ENCODE measurements around the gene GSE1. TPM values are rescaled to one million over a fixed set of nuclear protein-coding genes. Genes with fewer than 3 reads are reported as not detected.

Gene GSE1
- total and polyA plus RNA-seq, 9 of the 15 experiments (the other 6 are each of a cell fraction or from before 2014, with no cell fraction given): 12.2 to 244 (median 57.9) TPM

DNA sequence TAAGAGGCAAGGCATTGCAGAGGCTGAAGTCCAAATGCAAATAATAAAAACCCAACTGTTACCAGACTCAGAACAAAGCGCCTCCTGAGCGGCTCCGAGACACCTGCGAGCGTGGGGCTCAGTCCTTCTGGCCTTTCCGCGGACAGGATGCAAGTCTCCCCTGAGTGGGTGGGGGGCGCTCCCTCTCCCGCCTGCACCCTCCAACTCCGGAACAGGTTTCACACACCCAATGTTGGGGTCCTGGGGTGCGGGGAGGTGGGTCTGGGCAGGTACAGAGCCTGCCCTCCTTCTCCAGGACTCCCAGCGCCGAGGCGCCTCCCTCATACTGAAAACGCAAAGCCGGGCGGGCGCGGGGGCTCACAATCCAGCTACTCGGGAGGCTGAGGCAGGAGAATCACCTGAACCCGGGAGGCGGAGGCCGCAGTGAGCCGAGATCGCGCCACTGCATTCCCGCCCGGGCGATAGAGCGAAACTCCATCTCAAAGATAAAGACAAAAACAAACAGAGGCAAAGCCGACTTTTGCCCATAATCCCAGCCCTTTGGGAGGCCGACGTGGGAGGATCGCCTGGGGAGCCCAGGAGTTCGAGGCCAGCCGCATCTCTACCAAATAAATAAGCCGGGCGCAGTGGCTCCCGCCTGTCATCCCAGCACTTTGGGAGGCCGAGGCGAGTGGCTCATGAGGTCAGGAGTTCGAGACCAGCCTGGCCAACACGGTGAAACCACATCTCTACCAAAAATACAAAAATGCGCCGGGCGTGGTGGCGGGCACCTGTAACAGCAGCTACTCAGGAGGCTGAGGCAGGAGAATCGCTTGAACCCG, 74.7 kb downstream of the GSE1 start (continued):
- TF ChIP-seq, protein P1, sequence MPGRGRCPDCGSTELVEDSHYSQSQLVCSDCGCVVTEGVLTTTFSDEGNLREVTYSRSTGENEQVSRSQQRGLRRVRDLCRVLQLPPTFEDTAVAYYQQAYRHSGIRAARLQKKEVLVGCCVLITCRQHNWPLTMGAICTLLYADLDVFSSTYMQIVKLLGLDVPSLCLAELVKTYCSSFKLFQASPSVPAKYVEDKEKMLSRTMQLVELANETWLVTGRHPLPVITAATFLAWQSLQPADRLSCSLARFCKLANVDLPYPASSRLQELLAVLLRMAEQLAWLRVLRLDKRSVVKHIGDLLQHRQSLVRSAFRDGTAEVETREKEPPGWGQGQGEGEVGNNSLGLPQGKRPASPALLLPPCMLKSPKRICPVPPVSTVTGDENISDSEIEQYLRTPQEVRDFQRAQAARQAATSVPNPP (IDR thresholded peaks at IDR 0.05; ENCODE audit: borderline replicate concordance, insufficient read depth, insufficient read length): no peak
- TF ChIP-seq MCM2 (IDR thresholded peaks at IDR 0.05; ENCODE audit: low read depth): no peak
- no peak for TF ChIP-seq TOE1 (IDR thresholded peaks at IDR 0.05; ENCODE audit: borderline replicate concordance)
- no peak for TF ChIP-seq TOE1 (CRISPR knock-in tag; IDR thresholded peaks at IDR 0.05; ENCODE audit: borderline replicate concordance, low read depth)
- TF ChIP-seq CREB1 (IDR thresholded peaks at IDR 0.05): no peak
- 0 out of 2 replicates have a peak, but pooled peaks have one; percentile 28 for TF ChIP-seq CREB1 (CRISPR knock-in tag; IDR thresholded peaks at IDR 0.05)
- TF ChIP-seq GABPB1 (CRISPR knock-in tag; IDR thresholded peaks at IDR 0.05): peak; percentile 22; the same call in 1 of the 2 replicates
- no peak for TF ChIP-seq PURB (CRISPR knock-in tag; IDR thresholded peaks at IDR 0.05; ENCODE audit: low read depth)
- no peak for TF ChIP-seq SREBF1 (IDR thresholded peaks at IDR 0.05; ENCODE audit: borderline replicate concordance, low read depth, low read length)
- TF ChIP-seq MECOM (CRISPR knock-in tag; IDR thresholded peaks at IDR 0.05): no peak
- TF ChIP-seq ZNF79 (CRISPR knock-in tag; IDR thresholded peaks at IDR 0.05; ENCODE audit: low read depth): no peak
- TF ChIP-seq, protein P2, sequence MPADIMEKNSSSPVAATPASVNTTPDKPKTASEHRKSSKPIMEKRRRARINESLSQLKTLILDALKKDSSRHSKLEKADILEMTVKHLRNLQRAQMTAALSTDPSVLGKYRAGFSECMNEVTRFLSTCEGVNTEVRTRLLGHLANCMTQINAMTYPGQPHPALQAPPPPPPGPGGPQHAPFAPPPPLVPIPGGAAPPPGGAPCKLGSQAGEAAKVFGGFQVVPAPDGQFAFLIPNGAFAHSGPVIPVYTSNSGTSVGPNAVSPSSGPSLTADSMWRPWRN (IDR thresholded peaks at IDR 0.05; ENCODE audit: low read depth): no peak
- no peak for TF ChIP-seq IRF2 (CRISPR knock-in tag; IDR thresholded peaks at IDR 0.05)
- TF ChIP-seq, protein P3, sequence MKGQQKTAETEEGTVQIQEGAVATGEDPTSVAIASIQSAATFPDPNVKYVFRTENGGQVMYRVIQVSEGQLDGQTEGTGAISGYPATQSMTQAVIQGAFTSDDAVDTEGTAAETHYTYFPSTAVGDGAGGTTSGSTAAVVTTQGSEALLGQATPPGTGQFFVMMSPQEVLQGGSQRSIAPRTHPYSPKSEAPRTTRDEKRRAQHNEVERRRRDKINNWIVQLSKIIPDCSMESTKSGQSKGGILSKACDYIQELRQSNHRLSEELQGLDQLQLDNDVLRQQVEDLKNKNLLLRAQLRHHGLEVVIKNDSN (CRISPR knock-in tag; IDR thresholded peaks at IDR 0.05): no peak
- no peak for TF ChIP-seq HDAC8 (tag; IDR thresholded peaks at IDR 0.05)
